Keratinocyte (primary cell): ENCODE measurements around the gene ZNF581.

Experiments
- CTCF ChIP-seq, 3 experiments: IDR thresholded peaks in 1 of 3; conservative IDR thresholded peaks in 1 of 3; optimal IDR thresholded peaks in 1 of 3; 2 replicates in 2 of 3; 3 replicates in 1 of 3; pipeline versions ENCODE3 to v1.5.1; 2011; ENCODE audit warnings: low read length in 3 of 3, mild to moderate bottlenecking in 3 of 3, moderate library complexity in 2 of 3, control low read depth in 1 of 3, inconsistent platforms in 1 of 3; ENCODE audit not compliant: insufficient read depth in 2 of 3; ENCODE audit errors: extremely low read depth in 1 of 3
- EZH2 ChIP-seq: IDR thresholded peaks from one replicate; pipeline ENCODE4 v1.6.1; 2012; ENCODE audit warnings: inconsistent platforms, mild to moderate bottlenecking, low read length, moderate library complexity

DNA sequence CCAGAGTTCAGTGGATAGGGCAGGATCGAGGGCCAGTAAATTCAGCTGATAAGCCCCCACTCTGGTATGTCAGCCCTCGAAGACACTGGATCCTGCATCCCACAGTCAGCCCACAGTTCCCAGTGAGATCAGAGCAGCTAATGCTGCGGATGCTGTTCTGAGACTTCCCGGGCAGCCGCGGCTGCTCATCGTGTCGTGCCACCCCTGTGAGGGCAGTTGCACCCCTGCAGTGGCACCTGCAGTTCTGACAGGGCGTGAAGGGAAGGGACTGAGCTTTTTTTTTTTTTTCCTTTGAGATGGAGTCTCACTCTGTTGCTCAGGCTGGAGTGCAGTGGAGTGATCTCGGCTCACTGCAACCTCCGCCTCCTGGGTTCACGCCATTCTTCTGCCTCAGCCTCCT lies 24.1 kb downstream of the ZNF581 start:
- TF ChIP-seq CTCF (optimal IDR thresholded peaks at IDR 0.05 in 1 of 3, IDR thresholded peaks at IDR 0.05 in 1 of 3, conservative IDR thresholded peaks at IDR 0.05 in 1 of 3; ENCODE audit: extremely low read depth in 1 of 3, insufficient read depth in 2 of 3, low read length in 3 of 3) (no peak), EZH2 (no peak)
